Peyer's patch (tissue), 4 donors: ENCODE measurements around the gene OR52N5. TPM values are rescaled to one million over a fixed set of nuclear protein-coding genes. Genes with fewer than 3 reads are reported as not detected.

Source experiments
- DNase-seq, 3 donors: peaks; one replicate each; pipeline ENCODE4 v3.0.0-alpha.2; 2017 to 2019
- H3K27ac ChIP-seq, 4 donors: fragments of 200-600 bp; sonication (generic); one replicate each; pipeline ENCODE4 v1.5.1; 2016 to 2019
- H3K27me3 ChIP-seq, 2 donors: fragments of 200-600 bp; sonication (generic); one replicate each; pipeline ENCODE4 v1.5.1; 2019
- H3K36me3 ChIP-seq, 3 donors: fragments of 200-600 bp; sonication (generic); one replicate each; pipeline ENCODE4 v1.5.1; 2016 to 2019
- H3K4me1 ChIP-seq, 4 donors: fragments of 200-600 bp; sonication (generic); one replicate each; pipeline ENCODE4 v1.5.1; 2016 to 2019
- H3K4me3 ChIP-seq, 4 donors: fragments of 200-600 bp; sonication (generic); 1 replicate in 3 of 4; 2 replicates in 1 of 4; pipeline ENCODE4 v1.5.1; 2016 to 2019; ENCODE audit warnings: mild to moderate bottlenecking in 1 of 4
- H3K9me3 ChIP-seq, 4 donors: fragments of 200-600 bp; sonication (generic); one replicate each; pipeline ENCODE4 v1.5.1; 2016 to 2019; ENCODE audit warnings: mild to moderate bottlenecking in 1 of 4
- POLR2A ChIP-seq, 2 donors: fragments of 450-650 bp; IDR thresholded peaks; one replicate each; pipeline ENCODE4 v1.5.1; 2017; ENCODE audit warnings: antibody characterized with exemption in 2 of 2, mild to moderate bottlenecking in 2 of 2, moderate library complexity in 2 of 2
- total RNA-seq, 4 donors: library from RNA; depleted of rRNA; stranded (reverse); fragments of >200 nt; gene quantifications; one replicate each; pipeline ENCODE4 v1.1.0, GENCODE V29; 2016
- TF ChIP-seq, protein P1 (sequence below), 6 experiments: fragments of 450-650 bp in 4 of 6; fragments of 200-600 bp in 2 of 6; sonication (generic) in 1 of 6; IDR thresholded peaks; one replicate each; pipeline ENCODE4 v1.5.1; 2017 to 2019; ENCODE audit warnings: antibody characterized with exemption in 6 of 6, mild to moderate bottlenecking in 3 of 6, moderate library complexity in 1 of 6

OR52N5 gene
- total RNA-seq = not detected

DNA sequence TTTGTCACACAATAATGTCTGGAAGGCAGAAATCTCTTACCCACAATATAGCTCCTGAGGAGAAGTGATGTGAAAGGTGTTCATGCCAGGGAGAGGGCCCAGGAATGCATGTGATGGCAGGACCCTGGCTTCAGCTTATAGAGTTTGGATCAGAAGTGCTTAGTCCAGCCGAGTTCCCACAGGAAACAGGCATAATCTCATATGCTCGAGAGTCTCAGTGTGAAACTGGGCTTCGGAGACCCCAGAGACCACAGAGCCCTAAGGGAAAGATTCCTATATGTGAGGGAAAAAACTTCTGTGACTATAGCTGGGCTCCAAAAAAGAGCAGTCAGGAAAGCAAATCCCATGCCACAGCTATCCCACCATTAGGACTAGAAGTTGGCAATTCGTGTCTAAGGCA lies at the start of gene OR52N5:
TSS of gene OR52N5 (minus strand) at position 101 of the 400 bp plus-strand sequence. CDS start 4,721 bp downstream, outside the sequence.
- TF ChIP-seq, protein P1, sequence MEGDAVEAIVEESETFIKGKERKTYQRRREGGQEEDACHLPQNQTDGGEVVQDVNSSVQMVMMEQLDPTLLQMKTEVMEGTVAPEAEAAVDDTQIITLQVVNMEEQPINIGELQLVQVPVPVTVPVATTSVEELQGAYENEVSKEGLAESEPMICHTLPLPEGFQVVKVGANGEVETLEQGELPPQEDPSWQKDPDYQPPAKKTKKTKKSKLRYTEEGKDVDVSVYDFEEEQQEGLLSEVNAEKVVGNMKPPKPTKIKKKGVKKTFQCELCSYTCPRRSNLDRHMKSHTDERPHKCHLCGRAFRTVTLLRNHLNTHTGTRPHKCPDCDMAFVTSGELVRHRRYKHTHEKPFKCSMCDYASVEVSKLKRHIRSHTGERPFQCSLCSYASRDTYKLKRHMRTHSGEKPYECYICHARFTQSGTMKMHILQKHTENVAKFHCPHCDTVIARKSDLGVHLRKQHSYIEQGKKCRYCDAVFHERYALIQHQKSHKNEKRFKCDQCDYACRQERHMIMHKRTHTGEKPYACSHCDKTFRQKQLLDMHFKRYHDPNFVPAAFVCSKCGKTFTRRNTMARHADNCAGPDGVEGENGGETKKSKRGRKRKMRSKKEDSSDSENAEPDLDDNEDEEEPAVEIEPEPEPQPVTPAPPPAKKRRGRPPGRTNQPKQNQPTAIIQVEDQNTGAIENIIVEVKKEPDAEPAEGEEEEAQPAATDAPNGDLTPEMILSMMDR (IDR thresholded peaks at IDR 0.05) = no peak
- no peak for TF ChIP-seq POLR2A (IDR thresholded peaks at IDR 0.05)
- Histone ChIP-seq H3K27me3 (no peaks in the 10 kb centered on the region), H3K27ac (no peak within 1 kb of the TSS), H3K4me3 (no peak within 1 kb of the TSS), H3K4me1 (no peaks in the 10 kb centered on the region), H3K9me3 (no peaks in the 10 kb centered on the region), H3K36me3 (no peaks in the 10 kb centered on the region)
- no peak for DNase-seq

DNA sequence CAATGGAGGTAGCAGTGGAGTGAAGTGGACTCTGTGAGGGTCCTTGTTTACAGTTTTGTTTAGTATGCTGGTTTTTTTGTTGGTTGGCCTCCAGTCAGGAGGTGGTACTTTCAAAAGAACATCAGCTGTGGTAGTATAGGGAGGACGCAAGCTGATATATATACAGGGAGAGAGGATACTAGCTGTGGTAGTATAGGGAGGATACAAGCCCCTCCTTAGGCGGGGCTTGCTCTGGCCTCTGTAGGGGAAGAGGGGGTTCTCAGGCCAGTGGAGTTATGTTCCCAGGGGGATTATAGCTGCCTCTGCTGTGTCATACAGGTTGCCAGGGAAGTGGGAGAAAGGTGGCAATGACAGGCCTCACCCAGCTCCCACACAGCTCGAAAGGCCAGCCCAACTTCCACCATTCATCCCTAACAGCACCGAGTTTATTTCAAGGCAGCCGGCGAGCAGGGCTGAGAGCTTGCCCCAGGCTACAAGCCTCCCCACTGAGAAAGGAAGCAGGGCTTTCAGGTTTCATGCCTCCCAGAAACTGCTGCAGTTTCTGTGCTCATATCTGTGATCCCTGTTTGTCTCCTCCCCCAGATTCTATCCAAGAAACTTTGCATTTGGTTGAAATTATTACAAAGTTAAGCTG lies 48.2 kb upstream of the OR52N5 start:
- no peaks in the 10 kb centered on the region for H3K9me3 ChIP-seq
- no peak for DNase-seq
- H3K27me3 ChIP-seq = no peaks in the 10 kb centered on the region
- TF ChIP-seq, protein P1 (IDR thresholded peaks at IDR 0.05) = no peak
- TF ChIP-seq POLR2A (IDR thresholded peaks at IDR 0.05) = no peak
- H3K4me1 ChIP-seq = no peaks in the 10 kb centered on the region
- H3K27ac ChIP-seq = no peak overlapping the region
- no peaks in the 10 kb centered on the region for H3K36me3 ChIP-seq
- no peak overlapping the region for H3K4me3 ChIP-seq

DNA sequence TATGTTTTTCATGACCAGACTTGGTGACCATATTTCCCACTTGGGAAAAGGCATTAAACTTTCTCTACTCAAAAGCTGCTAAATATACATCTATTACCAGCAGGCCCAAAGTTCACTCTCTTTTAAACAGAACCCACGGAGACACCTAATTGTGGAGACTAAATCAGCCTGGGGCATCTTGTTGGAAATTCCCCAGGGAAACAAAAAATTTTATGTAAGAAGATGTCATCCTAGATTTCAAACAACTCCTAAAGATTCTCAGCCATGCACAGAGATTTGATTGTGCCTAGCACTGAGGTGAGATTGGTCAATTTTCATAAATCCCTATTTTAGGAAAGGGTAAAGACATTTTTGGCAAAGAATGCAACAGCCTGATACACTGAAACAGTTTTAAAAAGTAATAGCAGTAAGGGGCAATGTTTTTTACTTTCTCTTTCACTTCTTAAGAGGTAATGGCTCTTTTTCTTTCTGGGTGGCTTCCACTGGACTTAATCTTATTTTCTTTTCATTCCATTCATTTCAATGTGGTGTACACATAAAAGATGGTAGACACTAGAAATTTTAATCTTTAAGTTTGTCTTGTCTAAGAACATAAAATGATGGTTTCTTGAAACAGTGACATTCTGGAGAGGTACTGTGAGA lies 35.2 kb upstream of the OR52N5 start:
- no peak overlapping the region for H3K27ac ChIP-seq
- no peak for DNase-seq
- TF ChIP-seq POLR2A (IDR thresholded peaks at IDR 0.05) = no peak
- TF ChIP-seq, protein P1 (IDR thresholded peaks at IDR 0.05) = no peak
- no peaks in the 10 kb centered on the region for H3K9me3 ChIP-seq
- no peaks in the 10 kb centered on the region for H3K4me1 ChIP-seq
- H3K36me3 ChIP-seq = no peaks in the 10 kb centered on the region
- H3K27me3 ChIP-seq = no peaks in the 10 kb centered on the region
- no peak overlapping the region for H3K4me3 ChIP-seq

DNA sequence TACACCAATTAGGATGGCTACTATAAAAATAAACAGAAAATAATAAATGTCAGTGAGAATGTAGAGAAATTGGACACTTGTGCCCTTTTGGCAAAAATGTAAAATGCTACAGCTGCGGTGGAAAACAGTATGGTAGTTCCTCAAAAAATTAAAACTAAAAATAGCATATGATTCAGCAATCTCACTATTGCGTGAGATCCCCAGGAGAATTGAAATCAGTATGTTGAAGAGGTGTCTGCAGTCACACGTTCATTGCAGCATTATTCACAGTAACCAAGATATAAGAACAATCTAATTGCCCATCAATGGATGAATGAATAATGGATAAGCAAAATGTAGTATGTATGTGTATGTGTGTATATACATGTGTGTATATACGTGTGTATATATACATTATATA lies 32.4 kb upstream of the OR52N5 start:
- H3K4me1 ChIP-seq = no peaks in the 10 kb centered on the region

DNA sequence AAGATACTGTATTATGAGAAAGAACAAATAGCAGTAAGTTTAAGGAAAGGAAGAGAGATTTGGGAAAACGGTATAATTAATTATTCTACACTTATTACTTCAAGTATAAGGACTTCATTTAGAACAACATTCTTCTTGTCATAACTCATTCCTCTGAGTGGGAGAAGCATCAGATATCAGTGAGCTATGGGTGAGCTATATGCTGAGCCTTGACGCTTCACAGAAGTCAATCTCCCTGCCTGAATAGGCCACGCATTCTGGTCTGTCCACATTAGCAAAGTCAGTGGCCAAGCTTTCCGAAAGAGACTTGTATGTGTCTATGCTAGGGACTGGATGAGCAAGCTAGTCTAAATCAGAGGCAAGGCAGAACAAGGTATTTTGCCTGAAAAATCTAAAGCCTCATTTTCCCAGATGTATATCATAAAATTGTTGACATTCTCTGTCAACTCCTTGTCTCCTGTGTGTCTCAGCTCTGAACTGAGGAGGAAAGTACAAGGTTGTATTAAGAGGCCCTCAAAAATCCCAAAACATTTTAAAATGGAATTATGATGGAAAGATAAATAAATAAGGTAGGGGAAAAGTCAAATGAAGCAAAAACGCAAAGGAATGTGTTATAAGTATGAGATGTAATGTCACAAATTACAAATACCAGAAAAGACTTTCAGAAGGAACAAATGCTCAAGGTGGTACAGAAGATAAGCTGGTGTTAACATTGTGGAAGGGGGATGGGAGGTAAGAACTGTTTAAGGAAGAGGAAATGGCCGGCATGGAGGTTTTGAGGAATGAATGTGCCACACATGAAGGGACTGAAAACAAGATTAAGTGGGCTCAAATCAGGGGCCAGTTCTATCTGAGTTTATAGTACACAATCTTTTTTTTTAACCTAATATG lies 27.0 kb upstream of the OR52N5 start:
- no peaks in the 10 kb centered on the region for H3K27me3 ChIP-seq
- TF ChIP-seq, protein P1 (IDR thresholded peaks at IDR 0.05) = no peak
- no peak for TF ChIP-seq POLR2A (IDR thresholded peaks at IDR 0.05)

More for the DNA sequence above, 32.4 kb upstream of the OR52N5 start:
- Histone ChIP-seq H3K27ac (no peak overlapping the region), H3K4me3 (no peak overlapping the region), H3K36me3 (no peaks in the 10 kb centered on the region), H3K9me3 (no peaks in the 10 kb centered on the region), H3K27me3 (no peaks in the 10 kb centered on the region)
- TF ChIP-seq, protein P1 (IDR thresholded peaks at IDR 0.05) = no peak
- TF ChIP-seq POLR2A (IDR thresholded peaks at IDR 0.05) = no peak
- no peak for DNase-seq

More for the DNA sequence above, 27.0 kb upstream of the OR52N5 start:
- no peak overlapping the region for H3K27ac ChIP-seq
- no peak for DNase-seq
- no peaks in the 10 kb centered on the region for H3K4me1 ChIP-seq
- no peaks in the 10 kb centered on the region for H3K9me3 ChIP-seq
- no peak overlapping the region for H3K4me3 ChIP-seq
- H3K36me3 ChIP-seq = no peaks in the 10 kb centered on the region
